Fibroblast of skin of left biceps (primary cell): Measurements from ENCODE around the gene ATG16L1.
"Not testable (repeated sequence)": the region's sequence is repeated elsewhere in the genome, so short reads cannot be mapped to it uniquely, and the experiment has no call there.

Source experiments
- DNase-seq, 2 experiments: peaks; one replicate each; pipeline ENCODE4 v3.0.0-alpha.2; 2013; ENCODE audit warnings: low read depth in 2 of 2

The ATG16L1 gene

DNA sequence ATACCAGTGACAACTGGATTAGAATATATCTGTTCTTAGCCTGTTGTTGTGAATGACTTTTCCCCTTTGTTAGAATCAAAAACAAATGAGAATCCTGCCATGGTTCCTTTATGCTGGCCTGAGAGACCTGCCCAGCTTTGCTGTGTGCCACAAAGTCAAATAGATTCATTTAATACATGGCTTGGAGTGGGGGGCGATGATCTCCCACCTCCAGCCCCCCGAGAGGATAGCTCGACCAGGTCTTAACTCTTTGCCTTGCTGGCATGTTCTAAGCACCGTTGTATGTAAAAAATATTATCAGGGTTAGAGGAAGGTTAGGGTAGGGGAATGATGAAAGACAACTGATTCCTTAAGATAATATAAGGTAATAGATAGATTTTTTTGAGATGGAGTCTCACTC is 80.7 kb downstream of the ATG16L1 start:
- no peak for DNase-seq

DNA sequence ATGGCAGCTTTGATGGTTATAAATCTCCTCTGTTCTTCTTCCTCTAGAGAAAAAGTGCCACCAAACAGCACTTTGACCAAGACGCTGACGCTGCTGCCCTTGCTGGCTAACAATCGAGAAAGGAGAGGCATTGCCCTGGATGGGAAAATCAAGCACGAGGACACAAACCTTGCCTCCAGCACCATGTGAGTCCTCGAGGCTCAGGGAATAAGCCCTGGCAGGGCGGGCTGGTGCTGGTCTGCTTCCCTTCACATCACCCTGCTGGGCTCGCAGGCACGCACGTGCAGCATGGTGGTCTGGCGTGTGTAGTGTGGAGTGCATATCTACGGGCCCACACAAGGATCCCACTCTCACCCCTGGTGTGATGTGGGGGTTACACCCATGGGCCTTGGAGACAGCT is 83.4 kb downstream of the ATG16L1 start:
- DNase-seq = no peak

DNA sequence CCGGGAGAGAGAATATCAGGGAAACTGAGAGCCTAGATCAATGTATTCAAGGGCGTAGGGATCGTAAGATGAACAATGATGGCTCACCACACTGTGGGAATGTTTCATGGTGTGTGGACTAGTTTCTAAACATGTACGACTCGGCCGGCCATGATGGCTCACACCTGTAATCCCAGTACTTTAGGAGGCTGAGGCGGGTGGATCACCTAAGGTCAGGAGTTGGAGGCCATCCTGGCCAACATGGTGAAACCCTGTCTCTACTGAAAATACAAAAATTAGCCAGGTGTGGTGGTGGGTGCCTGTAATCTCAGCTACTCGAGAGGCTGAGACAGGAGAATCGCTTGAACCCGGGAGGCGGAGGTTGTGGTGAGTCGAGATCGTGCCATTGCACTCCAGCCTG is 84.6 kb downstream of the ATG16L1 start:
- not testable (repeated sequence) for DNase-seq

DNA sequence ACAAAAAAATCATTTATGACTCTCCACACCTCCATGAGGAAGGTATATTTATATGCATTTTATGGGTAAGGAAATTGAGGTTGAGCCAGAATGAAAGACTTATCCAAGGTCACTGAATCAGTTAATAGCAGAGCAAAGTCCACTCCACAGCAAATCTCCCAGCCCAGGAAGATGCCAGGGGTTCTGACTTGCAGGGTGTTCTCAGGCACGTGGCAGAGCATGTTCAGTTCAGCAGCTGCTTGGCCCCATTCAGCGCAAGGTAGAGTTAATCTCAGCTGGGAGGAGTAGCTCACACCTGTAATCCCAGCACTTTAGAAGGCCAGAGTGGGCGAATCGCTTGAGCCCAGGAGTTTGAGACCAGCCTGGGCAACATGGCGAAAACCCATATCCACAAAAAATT is 85.1 kb downstream of the ATG16L1 start:
- no peak for DNase-seq

DNA sequence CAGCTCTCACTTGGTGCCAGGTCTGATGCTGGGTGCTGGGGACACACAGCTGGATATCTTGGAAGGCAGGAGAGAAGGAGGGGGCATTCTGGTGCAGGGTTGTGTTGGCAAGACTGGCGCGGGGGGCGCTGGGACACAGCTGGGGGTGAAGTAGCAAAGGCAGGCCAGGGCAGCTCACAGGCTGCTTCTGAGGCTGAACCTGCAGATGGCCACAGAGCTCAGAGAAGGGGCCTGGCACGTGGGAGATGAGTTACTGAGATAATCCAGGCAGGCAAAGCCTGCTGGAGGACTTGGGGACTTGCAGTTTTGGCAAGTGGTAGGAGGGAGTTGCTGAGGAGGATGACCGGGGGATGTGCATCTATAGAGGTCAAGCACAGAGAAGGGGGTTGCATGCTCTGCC is 86.6 kb downstream of the ATG16L1 start:
- no peak for DNase-seq

DNA sequence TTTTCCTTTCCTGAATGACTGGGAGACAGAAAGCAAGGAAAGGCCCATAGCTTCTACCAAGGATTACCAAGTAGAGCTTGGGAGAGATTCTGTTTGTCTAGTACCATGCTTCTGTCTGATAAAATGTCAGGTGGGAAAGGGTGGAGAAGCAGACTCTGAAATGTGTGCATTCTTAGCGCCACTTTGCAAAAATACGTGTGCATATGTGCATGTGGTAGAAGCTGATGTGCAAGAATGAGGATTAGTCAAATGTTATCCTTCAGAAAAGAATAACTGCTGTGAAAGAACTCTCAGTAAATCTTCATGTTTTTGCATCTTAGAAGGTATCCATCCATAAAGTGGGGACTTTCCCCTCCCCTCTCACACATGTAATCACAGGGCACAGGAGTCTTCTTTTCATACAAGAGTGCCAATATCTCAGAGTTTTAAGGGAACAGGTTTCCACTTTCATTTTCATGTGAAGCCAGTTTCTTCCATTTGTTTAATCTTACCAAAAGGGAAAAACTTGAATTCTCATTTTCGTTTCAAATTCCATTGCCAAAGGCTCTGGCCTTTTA is 87.4 kb downstream of the ATG16L1 start:
- DNase-seq = no peak

DNA sequence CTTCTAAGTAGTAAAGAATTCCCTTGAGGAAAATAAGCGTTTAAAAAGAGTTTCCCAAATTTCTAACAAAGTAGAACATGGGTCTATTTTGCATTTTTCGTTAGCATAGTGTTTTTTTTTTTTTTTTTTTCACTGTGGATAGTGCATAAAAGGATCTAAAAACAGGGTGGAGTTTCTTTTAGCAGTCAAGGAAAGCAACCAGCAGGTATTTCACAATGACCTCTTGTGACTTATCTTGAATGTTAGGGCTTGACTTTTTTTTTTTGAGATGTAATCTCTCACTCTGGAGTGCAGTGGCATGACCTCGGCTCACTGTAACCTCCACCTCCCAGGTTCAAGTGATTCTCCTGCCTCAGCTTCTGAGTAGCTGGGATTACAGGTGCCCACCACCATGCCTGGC is 88.0 kb downstream of the ATG16L1 start:
- no peak for DNase-seq

DNA sequence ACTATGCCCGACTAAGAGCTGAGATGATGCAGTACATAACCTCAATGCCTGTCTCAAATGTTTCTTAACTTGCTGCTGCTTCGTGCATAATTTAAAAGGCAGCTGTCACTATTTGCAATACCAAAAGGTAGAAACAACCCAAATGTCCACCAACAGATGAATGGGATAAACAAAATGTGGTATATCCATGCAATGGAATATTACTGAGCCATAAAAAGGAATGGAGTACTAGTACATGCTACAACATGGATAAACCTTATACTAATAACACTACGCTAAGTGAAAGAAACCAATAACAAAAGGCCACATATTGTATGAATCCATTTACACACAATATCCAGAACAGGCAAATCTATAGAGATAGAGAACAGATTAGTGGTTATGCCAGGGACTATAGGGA is 89.8 kb downstream of the ATG16L1 start:
- DNase-seq = no peak

DNA sequence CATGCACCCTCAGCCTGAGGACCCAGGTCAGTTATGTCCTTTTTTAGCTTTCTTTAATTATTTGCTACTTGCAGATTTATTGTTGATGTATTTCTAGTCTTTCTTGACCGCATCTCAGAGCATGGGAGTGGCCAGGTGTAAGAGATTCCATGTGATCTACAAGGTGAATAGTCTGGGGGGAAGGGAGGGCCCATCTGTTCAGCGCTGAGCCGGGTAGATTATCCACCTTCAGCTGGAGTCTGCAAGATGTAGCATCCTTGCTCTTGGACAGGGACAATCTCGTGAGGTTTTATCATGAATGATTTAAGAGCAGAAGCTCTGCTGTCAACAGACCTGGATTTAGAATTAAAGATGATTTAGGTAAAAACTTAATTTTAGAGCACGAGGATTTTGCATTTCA is 90.8 kb downstream of the ATG16L1 start:
- DNase-seq = no peak

DNA sequence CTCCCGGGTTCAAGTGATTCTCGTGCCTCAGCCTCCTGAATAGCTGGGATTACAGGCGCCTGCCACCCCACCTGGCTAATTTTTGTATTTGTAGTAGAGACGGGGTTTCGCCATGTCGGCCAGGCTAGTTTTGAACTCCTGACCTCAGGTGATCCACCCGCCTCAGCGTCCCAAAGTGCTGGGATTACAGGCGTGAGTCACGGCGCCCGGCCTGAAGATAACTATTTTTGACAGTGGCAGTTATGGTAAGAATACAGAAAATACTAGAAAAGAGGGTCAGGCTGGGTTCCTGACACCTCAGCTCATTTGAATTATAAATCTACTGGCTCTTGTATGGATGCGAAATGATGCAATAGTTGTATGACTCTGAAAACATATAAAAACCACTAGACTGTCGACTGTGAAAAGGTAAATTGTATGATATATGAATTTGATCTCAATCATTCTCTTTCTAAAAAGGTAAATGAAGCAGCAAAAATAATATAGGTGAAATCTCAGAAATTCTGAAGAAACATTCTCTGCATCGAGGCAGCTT is 91.8 kb downstream of the ATG16L1 start:
- DNase-seq = no peak
